Putamen (tissue), 1 donor: ENCODE data around the gene HM13.
"Not testable (repeated sequence)": the region's sequence is repeated elsewhere in the genome, so short reads cannot be mapped to it uniquely, and the experiment has no call there.

Source experiments
- DNase-seq: peaks from one replicate; pipeline ENCODE4 v3.0.0-alpha.2; 2016; ENCODE audit warnings: low spot score

The HM13 gene

GRCh38 chr20:31612271-31612640, 98.0 kb downstream of the HM13 start:
- DNase-seq: not testable (repeated sequence)

GRCh38 chr20:31615416-31615815, 101.2 kb downstream of the HM13 start:
- no peak for DNase-seq

GRCh38 chr20:31617432-31618104, 103.3 kb downstream of the HM13 start:
- DNase-seq: no peak
